ENCODE measurements around the gene LACRT.

GRCh38 chr12:54604436-54604835, 30.3 kb downstream of the LACRT start:
- TF ChIP-seq CTCF (IDR thresholded peaks at IDR 0.05) (no peak), POLR2AphosphoS5 (IDR thresholded peaks at IDR 0.05) (no peak), POLR2A (IDR thresholded peaks at IDR 0.05) (no peak)

Measured in breast epithelium (tissue), 3 donors.